Stimulated activated naive CD8-positive, alpha-beta T cell treated with anti-CD3 and anti-CD28 coated beads, Interleukin-15, Interleukin-2, amounts not matched to agents 100 U/mL and 50 U/mL, for 24 hours (primary cell): ENCODE measurements around the gene FER1L5.

Experiments used
- ATAC-seq: fragments of 150-1000 bp; cut with Tn5 transposase; one replicate; pipeline ENCODE4 v1.10.0; 2021
- DNase-seq: peaks from one replicate; pipeline ENCODE4 v3.0.0; 2021

FER1L5 gene

GRCh38 chr2:96695602-96696001 lies 53.0 kb downstream of the FER1L5 start:
- no peak for DNase-seq
- ATAC-seq = no peak

- no peak for DNase-seq
- ATAC-seq = no peak
These were observed 54.9 kb downstream of the FER1L5 start for GRCh38 chr2:96697476-96697875.

GRCh38 chr2:96698221-96698861 lies 55.8 kb downstream of the FER1L5 start:
- ATAC-seq (no peak), DNase-seq (no peak)

GRCh38 chr2:96699021-96699420 lies 56.5 kb downstream of the FER1L5 start:
- DNase-seq (no peak), ATAC-seq (no peak)

GRCh38 chr2:96699621-96700020 lies 57.1 kb downstream of the FER1L5 start:
- DNase-seq (no peak), ATAC-seq (no peak)

- DNase-seq (no peak), ATAC-seq (no peak)
These were observed 57.5 kb downstream of the FER1L5 start for GRCh38 chr2:96700086-96700485.

GRCh38 chr2:96701636-96702035 lies 59.1 kb downstream of the FER1L5 start:
- no peak for DNase-seq
- no peak for ATAC-seq

- ATAC-seq = no peak
- DNase-seq = no peak
These were observed 59.7 kb downstream of the FER1L5 start for GRCh38 chr2:96702098-96702785.

- no peak for ATAC-seq
- DNase-seq = no peak
These were observed 60.6 kb downstream of the FER1L5 start for GRCh38 chr2:96703021-96703751.

GRCh38 chr2:96710985-96711384 lies 68.4 kb downstream of the FER1L5 start:
- DNase-seq (no peak), ATAC-seq (no peak)

- ATAC-seq = no peak
These were observed 73.1 kb downstream of the FER1L5 start for GRCh38 chr2:96715658-96716057.

GRCh38 chr2:96716388-96716787 lies 73.8 kb downstream of the FER1L5 start:
- DNase-seq = no peak
- no peak for ATAC-seq

More at GRCh38 chr2:96715658-96716057, 73.1 kb downstream of the FER1L5 start:
- DNase-seq = no peak

- ATAC-seq = no peak
- no peak for DNase-seq
These were observed 83.6 kb downstream of the FER1L5 start for GRCh38 chr2:96726131-96726530.

GRCh38 chr2:96727431-96727830 lies 84.9 kb downstream of the FER1L5 start:
- DNase-seq = no peak
- ATAC-seq = no peak

GRCh38 chr2:96729748-96730147 lies 87.2 kb downstream of the FER1L5 start:
- no peak for DNase-seq
- ATAC-seq = no peak

GRCh38 chr2:96730212-96730611 lies 87.6 kb downstream of the FER1L5 start:
- DNase-seq = no peak
- ATAC-seq = no peak

GRCh38 chr2:96733931-96734330 lies 91.4 kb downstream of the FER1L5 start:
- DNase-seq = no peak
- no peak for ATAC-seq

- ATAC-seq = no peak
- no peak for DNase-seq
These were observed 92.5 kb downstream of the FER1L5 start for GRCh38 chr2:96734880-96735583.

- no peak for DNase-seq
- no peak for ATAC-seq
These were observed 94.7 kb downstream of the FER1L5 start for GRCh38 chr2:96737251-96737650.

- no peak for ATAC-seq
- no peak for DNase-seq
These were observed 95.3 kb downstream of the FER1L5 start for GRCh38 chr2:96737831-96738230.

GRCh38 chr2:96739076-96739632 lies 96.6 kb downstream of the FER1L5 start:
- no peak for ATAC-seq
- no peak for DNase-seq
